GM23338 (cell line): ENCODE results near the gene WSB2. TPM values are rescaled to one million over a fixed set of nuclear protein-coding genes. Genes with fewer than 3 reads are reported as not detected.

Experiments used
- ATAC-seq: fragments of 200-7000 bp; cut with Tn5 transposase; 3 replicates; pipeline ENCODE4 v1.9.1; 2020
- DNase-seq: peaks from one replicate; pipeline ENCODE4 v3.0.0-alpha.2; 2015; ENCODE audit warnings: low spot score
- H2AFZ ChIP-seq: fragments of 200-600 bp; sonication (generic); 2 replicates; pipeline ENCODE4 v1.8.0; 2016; ENCODE audit warnings: antibody characterized with exemption, mild to moderate bottlenecking, moderate library complexity
- H3F3A ChIP-seq: fragments of 200-600 bp; sonication (generic); replicated peaks from 2 replicates; pipeline ENCODE4 v1.8.0; 2017; ENCODE audit warnings: antibody characterized with exemption, mixed run types, low read depth
- H3K27ac ChIP-seq: fragments of 200-600 bp; sonication (generic); 2 replicates; pipeline ENCODE4 v1.6.1; 2016; ENCODE audit warnings: low read depth
- H3K27me3 ChIP-seq: fragments of 200-600 bp; sonication (generic); 2 replicates; pipeline ENCODE4 v1.8.0; 2016; ENCODE audit warnings: mild to moderate bottlenecking, mixed run types, moderate library complexity; ENCODE audit not compliant: insufficient read depth
- H3K36me3 ChIP-seq: fragments of 200-600 bp; sonication (generic); 2 replicates; pipeline ENCODE4 v1.8.0; 2016; ENCODE audit warnings: mild to moderate bottlenecking; ENCODE audit not compliant: insufficient read depth
- H3K4me1 ChIP-seq: fragments of 200-600 bp; sonication (generic); 2 replicates; pipeline ENCODE4 v1.8.0; 2016; ENCODE audit warnings: mild to moderate bottlenecking, moderate library complexity; ENCODE audit not compliant: insufficient read depth
- H3K4me2 ChIP-seq: fragments of 200-600 bp; sonication (generic); 2 replicates; pipeline ENCODE4 v1.7.1; 2017; ENCODE audit warnings: mixed run types
- H3K4me3 ChIP-seq: fragments of 200-600 bp; sonication (generic); 2 replicates; pipeline ENCODE4 v1.6.1; 2016; ENCODE audit warnings: mixed run types
- H3K79me2 ChIP-seq: fragments of 200-600 bp; sonication (generic); replicated peaks from 2 replicates; pipeline ENCODE4 v1.8.0; 2017; ENCODE audit warnings: mild to moderate bottlenecking; ENCODE audit not compliant: insufficient read depth
- H3K9me2 ChIP-seq: fragments of 200-600 bp; sonication (generic); 2 replicates; pipeline ENCODE4 v1.8.0; 2017; ENCODE audit not compliant: insufficient read depth
- H4K20me1 ChIP-seq: fragments of 200-600 bp; sonication (generic); replicated peaks from 2 replicates; pipeline ENCODE4 v1.8.0; 2017; ENCODE audit warnings: mild to moderate bottlenecking; ENCODE audit not compliant: insufficient read depth
- H3K27ac Mint-ChIP-seq: 2 replicates; pipeline ENCODE4 v1.8.0; 2020; ENCODE audit warnings: inconsistent platforms, mild to moderate bottlenecking, moderate library complexity, mixed read lengths
- H3K27me3 Mint-ChIP-seq: 3 replicates; pipeline ENCODE4 v1.8.0; 2022; ENCODE audit warnings: low read depth, mild to moderate bottlenecking, moderate library complexity, mixed read lengths, inconsistent platforms; ENCODE audit not compliant: insufficient read depth, poor library complexity
- H3K36me3 Mint-ChIP-seq: 3 replicates; pipeline ENCODE4 v1.8.0; 2021; ENCODE audit warnings: low read depth, mild to moderate bottlenecking, inconsistent platforms, moderate library complexity, mixed read lengths
- H3K4me1 Mint-ChIP-seq: 3 replicates; pipeline ENCODE4 v1.8.0; 2020; ENCODE audit warnings: mild to moderate bottlenecking, inconsistent platforms, mixed read lengths
- H3K4me3 Mint-ChIP-seq: 3 replicates; pipeline ENCODE4 v1.8.0; 2021; ENCODE audit warnings: moderate library complexity, mild to moderate bottlenecking, inconsistent platforms, mixed read lengths
- H3K9me3 Mint-ChIP-seq: 3 replicates; pipeline ENCODE4 v1.8.0; 2020; ENCODE audit warnings: moderate library complexity, mild to moderate bottlenecking, inconsistent platforms, mixed read lengths
- CREB1 ChIP-seq: fragments of 250-450 bp; sonication (Bioruptor Pico); IDR thresholded peaks from 2 replicates; pipeline ENCODE4 v1.5.0; 2020; ENCODE audit warnings: low read depth, mild to moderate bottlenecking, moderate library complexity
- EZH2 ChIP-seq: fragments of 200-600 bp; sonication (generic); IDR thresholded peaks from one replicate; pipeline ENCODE4 v1.8.0; 2017; ENCODE audit warnings: antibody characterized with exemption, mild to moderate bottlenecking, low read depth; ENCODE audit not compliant: unreplicated experiment
- EZH2phosphoT487 ChIP-seq: fragments of 200-600 bp; sonication (generic); IDR thresholded peaks from one replicate; pipeline ENCODE4 v1.8.1; 2018; ENCODE audit warnings: antibody characterized with exemption; ENCODE audit not compliant: unreplicated experiment
- JUNB ChIP-seq: IDR thresholded peaks from one replicate; pipeline ENCODE4 v1.6.1; 2016; ENCODE audit warnings: antibody characterized with exemption; ENCODE audit not compliant: unreplicated experiment
- NANOG ChIP-seq: IDR thresholded peaks from 2 replicates; pipeline ENCODE4 v1.6.1; 2016; ENCODE audit warnings: antibody characterized with exemption, borderline replicate concordance
- POLR2AphosphoS5 ChIP-seq: IDR thresholded peaks from 2 replicates; pipeline ENCODE4 v1.6.1; 2016; ENCODE audit warnings: antibody characterized with exemption, low read depth
- STAT1 ChIP-seq: IDR thresholded peaks from one replicate; pipeline ENCODE4 v1.6.1; 2016; ENCODE audit warnings: antibody characterized with exemption; ENCODE audit not compliant: unreplicated experiment
- ZNF114 ChIP-seq: fragments of 250-450 bp; sonication (Bioruptor Pico); IDR thresholded peaks from 2 replicates; pipeline ENCODE4 v1.5.0; 2020; ENCODE audit warnings: mild to moderate bottlenecking, moderate library complexity
- ZNF331 ChIP-seq: fragments of 250-450 bp; sonication (Bioruptor Pico); IDR thresholded peaks from 2 replicates; pipeline ENCODE4 v1.5.0; 2020; ENCODE audit warnings: low read depth, mild to moderate bottlenecking, moderate library complexity
- polyA plus RNA-seq: library from polyadenylated mRNA; unstranded; fragments of >200 nt; fragmentation: Nextera tagmentation; extraction: Ambion mirVana; gene quantifications from 2 replicates; pipeline ENCODE4 v1.2.1, GENCODE V29; 2016
- total RNA-seq: library from RNA; depleted of rRNA; stranded (reverse); fragments of >200 nt; shearing (Covaris generic); gene quantifications from 2 replicates; pipeline ENCODE4 v1.2.3, GENCODE V29; 2014
- TF ChIP-seq, protein P1 (sequence below): IDR thresholded peaks from 2 replicates; pipeline ENCODE4 v1.6.1; 2016; ENCODE audit warnings: antibody characterized with exemption
- TF ChIP-seq, protein P2 (sequence below): fragments of 250-450 bp; sonication (Bioruptor Pico); IDR thresholded peaks from 2 replicates; pipeline ENCODE4 v1.5.0; 2020; ENCODE audit warnings: mild to moderate bottlenecking, moderate library complexity
- TF ChIP-seq, protein P3 (sequence below): IDR thresholded peaks from one replicate; pipeline ENCODE4 v1.6.1; 2018; ENCODE audit warnings: antibody characterized with exemption; ENCODE audit not compliant: unreplicated experiment
- TF ChIP-seq, protein P4 (sequence below), 2 experiments: fragments of 200-600 bp in 1 of 2; sonication (generic) in 1 of 2; conservative IDR thresholded peaks; 2 replicates each; pipeline versions ENCODE4 v1.5.1 to v1.6.1; 2016 to 2017; ENCODE audit warnings: antibody characterized with exemption in 2 of 2, low read depth in 2 of 2, mild to moderate bottlenecking in 2 of 2, moderate library complexity in 1 of 2

WSB2 gene
- total and polyA plus RNA-seq, 2 experiments from 2014 or later: 36.6 to 60.8 TPM

DNA sequence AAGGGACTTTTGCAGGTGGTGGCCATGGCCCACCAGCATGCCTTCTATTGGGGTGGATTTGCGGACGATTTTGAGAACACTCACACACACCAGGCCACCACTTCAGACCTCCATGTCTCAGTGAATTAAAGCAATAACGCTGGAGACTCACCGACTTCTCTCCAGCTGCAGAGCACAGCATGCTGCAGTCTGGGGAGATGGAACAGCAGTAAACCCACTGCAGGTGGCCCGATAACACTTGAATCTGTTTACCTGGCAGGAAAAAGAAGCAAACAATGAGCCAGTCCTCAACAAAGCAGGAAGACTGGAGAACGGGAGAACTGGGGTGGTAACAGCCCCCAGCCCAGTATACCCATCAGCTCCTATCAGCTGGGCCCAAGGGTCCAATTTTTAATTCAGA is 22.8 kb downstream of the WSB2 start:
- DNase-seq (no peak), ATAC-seq (peak; percentile 31; the same call in 2 of the 3 replicates)
- peaks cover 23% of the 10 kb centered on the region for H3F3A ChIP-seq
- no peaks in the 10 kb centered on the region for H3K79me2 ChIP-seq
- Mint-ChIP-seq H3K4me1 (peaks cover 11% of the 10 kb centered on the region; the same call in 2 of the 3 replicates), H3K36me3 (peaks cover 88% of the 10 kb centered on the region), H3K9me3 (no peaks in the 10 kb centered on the region), H3K27me3 (peaks cover 6% of the 10 kb centered on the region), H3K27ac (peak overlapping the region; percentile 78), H3K4me3 (no peak overlapping the region)
- no peak overlapping the region for H2AFZ ChIP-seq
- H3K36me3 ChIP-seq: peaks cover 47% of the 10 kb centered on the region
- H4K20me1 ChIP-seq: peaks cover 3% of the 10 kb centered on the region; the same call in 1 of the 2 replicates
- no peak overlapping the region for H3K4me2 ChIP-seq
- TF ChIP-seq POLR2AphosphoS5 (no peak), EZH2phosphoT487 (no peak), EZH2 (no peak), JUNB (no peak), STAT1 (no peak), ZNF114 (CRISPR knock-in tag) (no peak), NANOG (no peak), CREB1 (no peak), ZNF331 (CRISPR knock-in tag) (no peak)
- TF ChIP-seq, protein P1, sequence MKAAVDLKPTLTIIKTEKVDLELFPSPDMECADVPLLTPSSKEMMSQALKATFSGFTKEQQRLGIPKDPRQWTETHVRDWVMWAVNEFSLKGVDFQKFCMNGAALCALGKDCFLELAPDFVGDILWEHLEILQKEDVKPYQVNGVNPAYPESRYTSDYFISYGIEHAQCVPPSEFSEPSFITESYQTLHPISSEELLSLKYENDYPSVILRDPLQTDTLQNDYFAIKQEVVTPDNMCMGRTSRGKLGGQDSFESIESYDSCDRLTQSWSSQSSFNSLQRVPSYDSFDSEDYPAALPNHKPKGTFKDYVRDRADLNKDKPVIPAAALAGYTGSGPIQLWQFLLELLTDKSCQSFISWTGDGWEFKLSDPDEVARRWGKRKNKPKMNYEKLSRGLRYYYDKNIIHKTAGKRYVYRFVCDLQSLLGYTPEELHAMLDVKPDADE: no peak
- TF ChIP-seq, protein P2, sequence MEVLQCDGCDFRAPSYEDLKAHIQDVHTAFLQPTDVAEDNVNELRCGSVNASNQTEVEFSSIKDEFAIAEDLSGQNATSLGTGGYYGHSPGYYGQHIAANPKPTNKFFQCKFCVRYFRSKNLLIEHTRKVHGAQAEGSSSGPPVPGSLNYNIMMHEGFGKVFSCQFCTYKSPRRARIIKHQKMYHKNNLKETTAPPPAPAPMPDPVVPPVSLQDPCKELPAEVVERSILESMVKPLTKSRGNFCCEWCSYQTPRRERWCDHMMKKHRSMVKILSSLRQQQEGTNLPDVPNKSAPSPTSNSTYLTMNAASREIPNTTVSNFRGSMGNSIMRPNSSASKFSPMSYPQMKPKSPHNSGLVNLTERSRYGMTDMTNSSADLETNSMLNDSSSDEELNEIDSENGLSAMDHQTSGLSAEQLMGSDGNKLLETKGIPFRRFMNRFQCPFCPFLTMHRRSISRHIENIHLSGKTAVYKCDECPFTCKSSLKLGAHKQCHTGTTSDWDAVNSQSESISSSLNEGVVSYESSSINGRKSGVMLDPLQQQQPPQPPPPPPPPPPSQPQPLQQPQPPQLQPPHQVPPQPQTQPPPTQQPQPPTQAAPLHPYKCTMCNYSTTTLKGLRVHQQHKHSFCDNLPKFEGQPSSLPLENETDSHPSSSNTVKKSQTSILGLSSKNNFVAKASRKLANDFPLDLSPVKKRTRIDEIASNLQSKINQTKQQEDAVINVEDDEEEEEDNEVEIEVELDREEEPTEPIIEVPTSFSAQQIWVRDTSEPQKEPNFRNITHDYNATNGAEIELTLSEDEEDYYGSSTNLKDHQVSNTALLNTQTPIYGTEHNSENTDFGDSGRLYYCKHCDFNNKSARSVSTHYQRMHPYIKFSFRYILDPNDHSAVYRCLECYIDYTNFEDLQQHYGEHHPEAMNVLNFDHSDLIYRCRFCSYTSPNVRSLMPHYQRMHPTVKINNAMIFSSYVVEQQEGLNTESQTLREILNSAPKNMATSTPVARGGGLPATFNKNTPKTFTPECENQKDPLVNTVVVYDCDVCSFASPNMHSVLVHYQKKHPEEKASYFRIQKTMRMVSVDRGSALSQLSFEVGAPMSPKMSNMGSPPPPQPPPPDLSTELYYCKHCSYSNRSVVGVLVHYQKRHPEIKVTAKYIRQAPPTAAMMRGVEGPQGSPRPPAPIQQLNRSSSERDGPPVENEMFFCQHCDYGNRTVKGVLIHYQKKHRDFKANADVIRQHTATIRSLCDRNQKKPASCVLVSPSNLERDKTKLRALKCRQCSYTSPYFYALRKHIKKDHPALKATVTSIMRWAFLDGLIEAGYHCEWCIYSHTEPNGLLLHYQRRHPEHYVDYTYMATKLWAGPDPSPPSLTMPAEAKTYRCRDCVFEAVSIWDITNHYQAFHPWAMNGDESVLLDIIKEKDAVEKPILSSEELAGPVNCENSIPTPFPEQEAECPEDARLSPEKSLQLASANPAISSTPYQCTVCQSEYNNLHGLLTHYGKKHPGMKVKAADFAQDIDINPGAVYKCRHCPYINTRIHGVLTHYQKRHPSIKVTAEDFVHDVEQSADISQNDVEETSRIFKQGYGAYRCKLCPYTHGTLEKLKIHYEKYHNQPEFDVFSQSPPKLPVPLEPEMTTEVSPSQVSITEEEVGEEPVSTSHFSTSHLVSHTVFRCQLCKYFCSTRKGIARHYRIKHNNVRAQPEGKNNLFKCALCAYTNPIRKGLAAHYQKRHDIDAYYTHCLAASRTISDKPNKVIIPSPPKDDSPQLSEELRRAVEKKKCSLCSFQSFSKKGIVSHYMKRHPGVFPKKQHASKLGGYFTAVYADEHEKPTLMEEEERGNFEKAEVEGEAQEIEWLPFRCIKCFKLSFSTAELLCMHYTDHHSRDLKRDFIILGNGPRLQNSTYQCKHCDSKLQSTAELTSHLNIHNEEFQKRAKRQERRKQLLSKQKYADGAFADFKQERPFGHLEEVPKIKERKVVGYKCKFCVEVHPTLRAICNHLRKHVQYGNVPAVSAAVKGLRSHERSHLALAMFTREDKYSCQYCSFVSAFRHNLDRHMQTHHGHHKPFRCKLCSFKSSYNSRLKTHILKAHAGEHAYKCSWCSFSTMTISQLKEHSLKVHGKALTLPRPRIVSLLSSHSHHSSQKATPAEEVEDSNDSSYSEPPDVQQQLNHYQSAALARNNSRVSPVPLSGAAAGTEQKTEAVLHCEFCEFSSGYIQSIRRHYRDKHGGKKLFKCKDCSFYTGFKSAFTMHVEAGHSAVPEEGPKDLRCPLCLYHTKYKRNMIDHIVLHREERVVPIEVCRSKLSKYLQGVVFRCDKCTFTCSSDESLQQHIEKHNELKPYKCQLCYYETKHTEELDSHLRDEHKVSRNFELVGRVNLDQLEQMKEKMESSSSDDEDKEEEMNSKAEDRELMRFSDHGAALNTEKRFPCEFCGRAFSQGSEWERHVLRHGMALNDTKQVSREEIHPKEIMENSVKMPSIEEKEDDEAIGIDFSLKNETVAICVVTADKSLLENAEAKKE (CRISPR knock-in tag): no peak
- TF ChIP-seq, protein P3, sequence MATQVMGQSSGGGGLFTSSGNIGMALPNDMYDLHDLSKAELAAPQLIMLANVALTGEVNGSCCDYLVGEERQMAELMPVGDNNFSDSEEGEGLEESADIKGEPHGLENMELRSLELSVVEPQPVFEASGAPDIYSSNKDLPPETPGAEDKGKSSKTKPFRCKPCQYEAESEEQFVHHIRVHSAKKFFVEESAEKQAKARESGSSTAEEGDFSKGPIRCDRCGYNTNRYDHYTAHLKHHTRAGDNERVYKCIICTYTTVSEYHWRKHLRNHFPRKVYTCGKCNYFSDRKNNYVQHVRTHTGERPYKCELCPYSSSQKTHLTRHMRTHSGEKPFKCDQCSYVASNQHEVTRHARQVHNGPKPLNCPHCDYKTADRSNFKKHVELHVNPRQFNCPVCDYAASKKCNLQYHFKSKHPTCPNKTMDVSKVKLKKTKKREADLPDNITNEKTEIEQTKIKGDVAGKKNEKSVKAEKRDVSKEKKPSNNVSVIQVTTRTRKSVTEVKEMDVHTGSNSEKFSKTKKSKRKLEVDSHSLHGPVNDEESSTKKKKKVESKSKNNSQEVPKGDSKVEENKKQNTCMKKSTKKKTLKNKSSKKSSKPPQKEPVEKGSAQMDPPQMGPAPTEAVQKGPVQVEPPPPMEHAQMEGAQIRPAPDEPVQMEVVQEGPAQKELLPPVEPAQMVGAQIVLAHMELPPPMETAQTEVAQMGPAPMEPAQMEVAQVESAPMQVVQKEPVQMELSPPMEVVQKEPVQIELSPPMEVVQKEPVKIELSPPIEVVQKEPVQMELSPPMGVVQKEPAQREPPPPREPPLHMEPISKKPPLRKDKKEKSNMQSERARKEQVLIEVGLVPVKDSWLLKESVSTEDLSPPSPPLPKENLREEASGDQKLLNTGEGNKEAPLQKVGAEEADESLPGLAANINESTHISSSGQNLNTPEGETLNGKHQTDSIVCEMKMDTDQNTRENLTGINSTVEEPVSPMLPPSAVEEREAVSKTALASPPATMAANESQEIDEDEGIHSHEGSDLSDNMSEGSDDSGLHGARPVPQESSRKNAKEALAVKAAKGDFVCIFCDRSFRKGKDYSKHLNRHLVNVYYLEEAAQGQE: no peak
- TF ChIP-seq, protein P4, sequence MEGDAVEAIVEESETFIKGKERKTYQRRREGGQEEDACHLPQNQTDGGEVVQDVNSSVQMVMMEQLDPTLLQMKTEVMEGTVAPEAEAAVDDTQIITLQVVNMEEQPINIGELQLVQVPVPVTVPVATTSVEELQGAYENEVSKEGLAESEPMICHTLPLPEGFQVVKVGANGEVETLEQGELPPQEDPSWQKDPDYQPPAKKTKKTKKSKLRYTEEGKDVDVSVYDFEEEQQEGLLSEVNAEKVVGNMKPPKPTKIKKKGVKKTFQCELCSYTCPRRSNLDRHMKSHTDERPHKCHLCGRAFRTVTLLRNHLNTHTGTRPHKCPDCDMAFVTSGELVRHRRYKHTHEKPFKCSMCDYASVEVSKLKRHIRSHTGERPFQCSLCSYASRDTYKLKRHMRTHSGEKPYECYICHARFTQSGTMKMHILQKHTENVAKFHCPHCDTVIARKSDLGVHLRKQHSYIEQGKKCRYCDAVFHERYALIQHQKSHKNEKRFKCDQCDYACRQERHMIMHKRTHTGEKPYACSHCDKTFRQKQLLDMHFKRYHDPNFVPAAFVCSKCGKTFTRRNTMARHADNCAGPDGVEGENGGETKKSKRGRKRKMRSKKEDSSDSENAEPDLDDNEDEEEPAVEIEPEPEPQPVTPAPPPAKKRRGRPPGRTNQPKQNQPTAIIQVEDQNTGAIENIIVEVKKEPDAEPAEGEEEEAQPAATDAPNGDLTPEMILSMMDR (conservative IDR thresholded peaks at IDR 0.05; ENCODE audit: low read depth in 2 of 2): no peak
- H3K4me3 ChIP-seq: no peak overlapping the region
- no peaks in the 10 kb centered on the region for H3K27me3 ChIP-seq
- H3K9me2 ChIP-seq: no peaks in the 10 kb centered on the region
- H3K27ac ChIP-seq: peak overlapping the region; percentile 60; the same call in 1 of the 2 replicates
- H3K4me1 ChIP-seq: no peaks in the 10 kb centered on the region
